Glomerular visceral epithelial cell (primary cell): ENCODE results near the gene TCERG1L.
"Not testable (repeated sequence)": the region's sequence is repeated elsewhere in the genome, so short reads cannot be mapped to it uniquely, and the experiment has no call there.

Experiments used
- DNase-seq: peaks from one replicate; pipeline ENCODE4 v3.0.0-alpha.2; 2016; ENCODE audit errors: extremely low spot score

TCERG1L gene, protein sequence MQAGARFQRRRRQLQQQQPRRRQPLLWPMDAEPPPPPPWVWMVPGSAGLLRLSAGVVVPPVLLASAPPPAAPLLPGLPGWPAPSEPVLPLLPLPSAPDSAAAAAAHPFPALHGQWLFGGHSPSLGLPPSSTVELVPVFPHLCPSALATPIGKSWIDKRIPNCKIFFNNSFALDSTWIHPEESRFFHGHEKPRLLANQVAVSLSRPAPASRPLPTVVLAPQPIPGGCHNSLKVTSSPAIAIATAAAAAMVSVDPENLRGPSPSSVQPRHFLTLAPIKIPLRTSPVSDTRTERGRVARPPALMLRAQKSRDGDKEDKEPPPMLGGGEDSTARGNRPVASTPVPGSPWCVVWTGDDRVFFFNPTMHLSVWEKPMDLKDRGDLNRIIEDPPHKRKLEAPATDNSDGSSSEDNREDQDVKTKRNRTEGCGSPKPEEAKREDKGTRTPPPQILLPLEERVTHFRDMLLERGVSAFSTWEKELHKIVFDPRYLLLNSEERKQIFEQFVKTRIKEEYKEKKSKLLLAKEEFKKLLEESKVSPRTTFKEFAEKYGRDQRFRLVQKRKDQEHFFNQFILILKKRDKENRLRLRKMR

DNA sequence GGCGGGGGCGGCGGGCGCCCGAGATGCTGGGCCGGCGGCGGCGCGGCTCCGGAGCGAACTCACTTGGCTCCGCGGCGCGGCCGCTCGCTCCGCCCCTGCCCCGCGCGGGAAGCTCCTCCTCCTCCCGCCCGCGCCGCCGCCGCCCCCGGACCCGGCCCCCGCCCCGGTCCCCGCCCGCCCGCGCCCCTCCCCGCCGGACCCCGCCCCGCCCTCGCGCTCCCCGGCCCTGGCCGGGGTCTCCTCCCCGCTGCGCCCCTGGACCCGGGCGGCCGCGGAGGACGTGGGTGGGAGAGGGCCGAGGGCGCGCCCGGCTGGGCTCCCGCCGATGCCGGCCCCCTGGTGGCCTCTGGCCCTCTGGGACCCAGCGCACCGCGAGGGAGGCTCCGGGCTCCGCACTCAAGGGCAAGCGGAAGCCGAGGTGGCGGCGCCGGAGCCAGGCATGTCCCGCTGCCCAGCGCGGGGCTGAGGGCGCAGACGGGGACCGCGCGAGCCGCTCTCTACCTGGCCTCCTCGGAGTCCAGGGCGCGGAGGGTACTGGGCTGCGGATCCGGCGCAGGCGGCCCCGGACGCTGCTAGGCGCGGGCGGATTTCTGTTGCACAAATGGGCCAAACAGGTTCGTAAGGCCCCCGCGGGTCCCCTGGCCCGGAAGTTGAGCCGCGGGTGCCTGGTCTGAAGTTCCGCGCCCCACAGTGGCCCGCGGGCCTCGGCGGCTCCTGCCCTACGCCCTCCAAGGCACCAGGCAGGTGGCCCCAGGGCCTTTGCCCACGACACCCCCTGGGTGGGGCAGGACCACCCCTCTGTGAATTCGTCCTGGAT lies at the start of gene TCERG1L:
TCERG1L (minus strand) TSS at position 61 of the 817 bp plus-strand sequence. CDS start 86 bp downstream, outside the sequence.
- DNase-seq = no peak

DNA sequence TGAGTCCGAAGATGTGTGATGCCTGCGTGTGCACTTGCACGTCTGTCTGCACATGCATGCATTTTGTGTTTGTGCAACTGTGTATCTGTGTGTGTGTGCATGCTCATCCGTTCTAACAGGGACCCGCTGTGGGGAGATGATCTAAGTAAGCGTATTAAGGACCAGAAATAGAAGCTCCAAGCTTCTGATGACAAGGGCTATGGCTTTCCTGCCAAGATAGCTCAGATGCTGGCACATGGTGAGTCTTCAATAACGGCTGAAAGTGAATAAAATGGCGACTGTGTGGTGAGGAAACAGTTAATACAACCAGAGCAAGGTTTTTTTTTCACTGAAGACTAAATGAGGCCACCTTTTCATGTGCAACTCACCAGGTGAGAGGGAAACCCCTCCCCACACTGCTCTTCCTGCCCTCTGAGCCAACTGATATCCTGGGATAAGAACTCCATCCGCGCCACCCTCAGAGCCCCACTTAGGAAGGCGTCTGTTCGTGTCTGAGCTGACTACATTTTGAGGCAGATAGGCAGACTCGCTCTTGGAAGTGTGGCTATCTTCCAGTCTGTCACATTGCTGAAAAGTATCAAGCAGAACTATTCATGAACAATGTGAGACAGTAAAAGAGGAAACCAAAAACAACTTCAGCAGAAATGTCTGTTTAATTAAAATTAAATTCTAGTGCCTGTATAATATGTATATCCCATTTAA lies 47.4 kb upstream of the TCERG1L start:
- DNase-seq = no peak

DNA sequence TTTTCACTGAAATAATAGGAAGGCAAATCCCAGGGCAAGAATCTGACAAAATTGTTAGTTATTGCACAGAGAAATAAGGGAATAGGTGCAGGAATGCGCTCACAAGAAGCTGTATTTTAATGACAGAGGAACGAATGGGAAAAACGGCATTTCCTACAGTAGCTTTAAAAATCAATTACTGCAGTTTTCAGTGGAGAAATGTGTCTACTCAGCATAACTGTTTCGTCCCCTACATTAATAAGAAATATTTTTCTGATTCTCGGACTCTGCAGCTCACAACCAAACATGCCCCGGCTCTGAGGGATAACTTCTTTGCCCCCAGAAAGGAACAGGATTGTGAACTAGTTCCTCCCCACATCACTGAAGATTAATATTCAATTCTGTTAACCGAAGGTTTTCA lies 44.9 kb upstream of the TCERG1L start:
- no peak for DNase-seq

DNA sequence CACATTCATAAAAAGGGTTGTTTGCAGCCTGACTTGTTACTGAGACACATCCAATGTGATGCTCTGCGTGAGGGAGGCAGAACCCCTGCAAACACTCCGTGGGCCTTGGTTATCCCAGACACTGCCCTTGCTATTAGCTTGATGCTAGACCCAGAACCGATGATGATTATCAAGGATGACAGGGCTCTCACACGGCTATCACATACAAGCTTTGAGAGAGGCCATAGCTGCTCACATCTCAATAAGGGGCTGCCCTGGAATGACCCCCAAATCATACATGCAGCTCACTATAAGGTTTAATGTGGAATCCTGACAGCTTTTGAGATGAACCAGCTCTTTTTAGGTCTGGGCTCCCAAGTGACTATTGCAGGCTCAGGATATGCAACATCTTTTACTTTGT lies 44.4 kb upstream of the TCERG1L start:
- no peak for DNase-seq

DNA sequence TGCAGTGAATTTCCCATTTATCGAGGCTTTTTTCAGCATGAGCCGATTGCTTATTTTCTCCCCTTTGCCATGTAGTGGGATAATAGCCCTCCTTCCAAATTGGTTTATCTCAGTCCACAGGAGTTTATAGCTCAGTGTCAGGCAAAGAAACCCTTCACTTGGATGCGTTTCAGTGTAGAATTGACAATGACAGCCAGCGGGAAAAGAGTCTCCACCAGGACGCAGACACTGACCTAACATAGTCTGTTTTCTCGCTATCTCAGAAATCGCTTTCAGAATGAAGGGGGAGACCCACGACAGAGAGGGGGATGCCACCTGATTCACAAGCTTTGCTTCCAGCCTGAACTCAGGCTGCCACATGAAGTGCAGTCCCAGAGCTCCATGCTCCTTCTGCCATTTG lies 43.5 kb upstream of the TCERG1L start:
- DNase-seq = no peak

DNA sequence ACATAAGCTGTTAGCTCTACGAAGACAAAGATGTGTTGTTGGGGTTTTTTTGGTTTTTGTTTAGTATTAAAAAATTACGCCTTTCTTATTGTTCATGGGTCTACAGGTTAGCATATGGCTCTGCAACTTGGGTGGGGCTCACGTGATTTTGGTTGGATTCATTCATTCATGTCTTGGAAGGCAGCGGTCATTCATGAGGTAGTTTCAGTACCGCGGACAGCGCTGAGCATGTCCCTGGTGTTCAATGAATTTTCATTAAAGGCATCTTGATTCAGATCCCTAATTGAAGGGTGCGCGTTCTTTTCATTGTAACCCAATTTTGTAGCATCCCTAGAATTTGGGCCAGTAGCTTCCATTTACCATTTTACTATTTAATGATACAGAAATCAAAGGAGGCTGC lies 42.9 kb upstream of the TCERG1L start:
- no peak for DNase-seq

DNA sequence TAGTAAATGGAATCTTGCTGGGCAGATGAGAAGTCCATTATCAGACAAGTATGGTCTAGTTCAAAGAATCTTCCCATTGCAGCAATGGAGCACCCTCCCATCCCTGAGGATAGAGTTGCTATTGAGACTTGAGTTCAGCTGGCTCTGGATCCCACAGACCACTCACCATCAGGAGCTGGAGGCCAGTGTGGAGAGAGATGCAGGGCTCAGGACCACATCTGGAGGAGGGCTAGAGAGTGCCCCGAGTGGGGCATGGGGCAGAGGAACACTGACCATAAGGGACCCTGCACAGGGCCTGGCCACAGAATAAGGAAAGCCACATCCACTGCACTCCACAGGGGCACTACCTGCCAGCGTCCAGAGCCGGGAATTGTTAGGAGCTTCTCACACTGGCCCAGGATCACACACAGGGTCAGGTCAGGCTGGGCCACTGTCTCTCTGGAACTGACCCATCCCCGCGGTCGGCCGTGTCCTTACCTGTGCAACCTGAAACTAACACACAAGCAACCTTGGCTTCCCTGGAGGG lies 41.3 kb upstream of the TCERG1L start:
- DNase-seq = no peak

DNA sequence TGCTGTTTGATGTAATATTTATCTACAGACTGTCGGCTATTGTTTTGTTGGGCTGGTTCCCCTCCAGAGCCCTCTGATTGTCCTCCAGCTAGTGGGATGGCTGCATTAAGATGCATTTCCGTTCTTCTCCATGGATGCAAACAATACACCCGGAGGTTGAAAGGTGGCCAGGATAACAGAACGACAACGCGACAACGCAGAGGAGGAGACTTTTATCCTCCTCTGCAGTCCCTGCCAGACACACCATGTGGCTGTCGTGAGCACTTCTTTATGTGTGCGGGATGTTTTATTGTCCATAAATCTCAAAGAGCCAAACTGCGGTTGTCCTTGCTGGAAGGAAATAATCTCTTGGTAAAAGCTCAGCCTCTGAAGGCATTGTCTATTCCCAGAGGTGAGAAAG lies 39.1 kb upstream of the TCERG1L start:
- DNase-seq = no peak

DNA sequence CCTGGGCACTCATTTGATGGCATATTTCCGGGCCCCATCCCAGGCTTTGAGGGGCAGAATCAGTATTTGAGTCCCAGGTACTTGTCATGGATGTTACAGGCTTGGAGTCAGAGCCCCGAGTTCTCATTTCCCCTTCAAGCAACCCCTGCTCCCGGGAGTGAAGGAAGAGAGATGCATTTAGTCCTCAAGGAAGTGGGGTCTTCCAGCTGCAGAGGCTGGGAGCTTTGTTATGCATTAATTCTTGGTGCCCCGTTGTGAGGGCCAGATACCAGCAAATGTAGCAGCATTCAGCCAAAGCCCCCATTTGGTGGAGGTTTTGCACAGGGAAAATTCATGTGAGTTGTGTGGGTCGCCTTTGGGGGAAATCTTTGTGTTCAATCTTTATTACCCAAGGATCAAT lies 38.7 kb upstream of the TCERG1L start:
- no peak for DNase-seq

DNA sequence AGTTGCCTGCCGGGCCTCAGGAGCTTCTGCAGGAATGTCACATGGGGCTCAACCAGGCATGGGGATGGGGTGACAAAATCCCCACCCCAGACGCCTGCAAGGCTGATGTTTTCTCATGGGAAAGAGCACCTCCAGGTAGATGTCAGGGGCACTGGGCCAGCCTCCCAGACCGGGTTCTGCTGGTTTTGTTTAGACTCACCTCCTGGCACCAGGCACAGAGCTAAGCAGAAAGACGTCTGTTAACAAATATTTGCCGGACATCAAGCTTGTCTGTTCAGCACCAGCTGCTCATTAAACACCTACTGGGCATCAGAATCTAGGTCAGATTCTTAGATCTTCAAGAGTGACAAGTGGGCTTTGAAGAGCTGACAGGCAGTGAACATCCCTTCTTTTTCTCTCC lies 34.9 kb upstream of the TCERG1L start:
- no peak for DNase-seq

DNA sequence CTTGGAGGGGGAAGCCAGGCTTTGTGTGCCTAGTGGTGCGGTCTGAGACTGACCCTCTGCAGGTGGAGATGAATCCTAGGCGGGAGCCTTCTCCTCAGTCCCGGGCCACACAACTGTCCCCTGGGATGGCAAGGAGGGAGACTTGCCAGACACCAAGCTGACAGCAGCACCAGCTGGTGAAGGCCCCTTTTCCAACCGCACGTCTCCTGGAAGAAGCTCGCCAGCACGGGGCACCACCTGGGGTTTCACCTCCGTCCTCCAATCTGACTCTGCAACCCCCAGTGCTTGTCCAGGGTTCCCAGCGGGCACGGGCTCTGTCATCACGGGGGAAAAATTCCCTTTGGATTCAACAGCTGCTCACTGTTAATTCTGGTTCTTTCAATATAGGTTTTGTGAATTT lies 34.2 kb upstream of the TCERG1L start:
- DNase-seq = no peak

DNA sequence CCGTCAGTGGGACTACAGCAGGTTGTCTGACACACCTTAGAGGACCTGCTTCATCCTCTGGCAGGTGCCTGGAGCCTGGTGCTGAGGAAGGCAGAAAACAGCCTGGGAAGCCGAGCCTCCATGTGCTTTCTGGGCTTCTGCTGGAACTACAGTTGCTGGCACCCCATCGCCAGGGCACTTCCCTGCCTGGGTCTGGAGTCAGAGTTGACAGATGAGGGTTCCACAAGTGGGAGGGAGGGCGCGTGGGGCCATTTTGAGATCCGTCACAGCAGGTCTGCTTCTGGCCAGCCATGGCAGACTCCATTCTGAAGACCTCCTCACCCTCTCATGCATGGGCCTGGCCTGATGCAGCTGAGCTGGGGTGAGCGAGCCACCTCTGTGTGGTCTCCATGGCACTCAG lies 33.2 kb upstream of the TCERG1L start:
- no peak for DNase-seq

DNA sequence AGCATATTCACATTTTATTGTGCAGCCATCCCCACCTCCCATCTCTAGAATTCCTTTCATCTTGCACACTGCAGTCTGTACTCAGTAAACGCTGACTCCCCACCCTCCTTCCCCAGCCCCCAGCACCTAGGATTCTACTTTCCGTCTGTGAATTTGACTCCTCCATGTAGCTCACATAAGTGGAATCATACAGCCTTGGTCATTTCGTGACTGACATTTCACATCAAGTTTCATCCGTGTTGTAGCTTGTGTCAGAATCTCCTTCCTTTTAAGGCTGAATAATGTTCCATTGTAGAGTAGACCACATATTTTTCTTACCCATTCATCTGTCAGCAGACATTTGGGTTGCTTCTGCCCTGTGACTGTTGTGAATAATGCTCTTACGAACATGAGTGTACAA lies 26.2 kb upstream of the TCERG1L start:
- DNase-seq = no peak

DNA sequence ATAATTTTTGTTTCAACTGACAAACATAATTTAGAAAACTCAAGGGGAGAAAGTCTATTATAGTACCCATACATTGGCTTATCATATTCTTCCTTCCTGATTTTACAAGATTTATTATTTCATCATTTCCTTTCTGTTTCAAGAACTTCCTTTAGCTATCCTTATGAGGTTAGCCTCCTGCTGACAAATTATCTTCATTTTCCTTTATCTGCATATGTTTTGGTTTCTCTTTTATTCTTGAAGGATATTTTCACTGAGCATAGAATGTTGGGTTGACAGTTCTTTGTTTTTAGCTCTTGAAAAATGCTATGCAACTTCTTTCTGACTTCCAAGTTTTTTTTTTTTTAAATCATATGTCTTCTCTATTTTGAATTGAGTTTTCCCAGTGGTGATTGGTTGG lies 21.3 kb upstream of the TCERG1L start:
- no peak for DNase-seq

DNA sequence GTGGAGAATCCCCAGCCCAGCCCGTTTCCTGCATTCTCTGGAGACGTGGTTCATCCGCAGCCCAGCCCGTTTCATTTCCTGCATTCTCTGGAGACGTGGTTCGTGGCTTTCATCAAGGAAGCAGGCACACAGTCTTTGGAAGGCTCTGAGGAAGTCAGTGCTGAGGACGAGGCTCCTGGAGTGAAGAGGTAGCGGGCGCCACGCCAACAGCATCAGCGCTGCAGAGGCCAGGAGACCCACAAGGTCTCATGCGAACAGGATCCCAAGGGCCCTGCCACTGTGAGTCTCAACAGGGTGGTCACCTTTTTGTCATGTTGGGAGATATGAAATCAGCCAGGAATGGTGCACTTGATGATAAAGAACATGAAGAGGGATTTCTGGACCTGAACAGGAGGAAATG lies 12.4 kb upstream of the TCERG1L start:
- DNase-seq = no peak

DNA sequence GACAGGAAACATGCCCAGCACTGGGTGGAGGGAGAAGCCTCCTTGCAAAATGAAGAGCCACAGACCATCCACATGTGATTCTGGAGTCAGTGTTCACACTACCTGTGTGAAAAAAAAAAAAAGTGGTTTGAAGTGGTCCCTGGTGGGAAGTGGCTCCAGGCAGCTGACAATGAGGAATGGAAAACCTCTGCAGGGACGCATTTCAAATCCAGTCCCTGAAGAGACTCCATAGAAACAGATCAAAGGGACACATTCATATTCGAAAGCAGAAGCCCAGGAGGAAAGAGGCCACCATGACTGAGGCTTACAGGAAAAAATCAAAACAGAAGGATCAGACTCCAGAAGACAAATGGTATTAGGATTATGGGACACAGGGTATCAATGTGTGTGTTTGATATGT lies 11.5 kb upstream of the TCERG1L start:
- no peak for DNase-seq

DNA sequence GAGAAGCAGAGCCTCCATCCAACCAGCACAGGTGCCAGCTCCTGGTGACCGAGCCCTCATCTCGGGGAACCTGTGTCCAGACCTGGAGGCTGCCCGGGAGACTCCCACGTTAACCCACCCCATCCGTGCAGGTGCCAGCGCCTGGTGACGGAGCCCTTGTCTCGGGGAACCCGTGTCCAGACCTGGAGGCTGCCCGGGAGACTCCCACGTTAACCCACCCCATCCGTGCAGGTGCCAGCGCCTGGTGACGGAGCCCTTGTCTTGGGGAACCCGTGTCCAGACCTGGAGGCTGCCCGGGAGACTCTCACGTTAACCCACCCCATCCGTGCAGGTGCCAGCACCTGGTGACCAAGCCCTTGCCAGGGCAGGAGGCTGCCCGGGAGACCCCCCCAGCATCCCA lies 11.1 kb upstream of the TCERG1L start:
- not testable (repeated sequence) for DNase-seq

DNA sequence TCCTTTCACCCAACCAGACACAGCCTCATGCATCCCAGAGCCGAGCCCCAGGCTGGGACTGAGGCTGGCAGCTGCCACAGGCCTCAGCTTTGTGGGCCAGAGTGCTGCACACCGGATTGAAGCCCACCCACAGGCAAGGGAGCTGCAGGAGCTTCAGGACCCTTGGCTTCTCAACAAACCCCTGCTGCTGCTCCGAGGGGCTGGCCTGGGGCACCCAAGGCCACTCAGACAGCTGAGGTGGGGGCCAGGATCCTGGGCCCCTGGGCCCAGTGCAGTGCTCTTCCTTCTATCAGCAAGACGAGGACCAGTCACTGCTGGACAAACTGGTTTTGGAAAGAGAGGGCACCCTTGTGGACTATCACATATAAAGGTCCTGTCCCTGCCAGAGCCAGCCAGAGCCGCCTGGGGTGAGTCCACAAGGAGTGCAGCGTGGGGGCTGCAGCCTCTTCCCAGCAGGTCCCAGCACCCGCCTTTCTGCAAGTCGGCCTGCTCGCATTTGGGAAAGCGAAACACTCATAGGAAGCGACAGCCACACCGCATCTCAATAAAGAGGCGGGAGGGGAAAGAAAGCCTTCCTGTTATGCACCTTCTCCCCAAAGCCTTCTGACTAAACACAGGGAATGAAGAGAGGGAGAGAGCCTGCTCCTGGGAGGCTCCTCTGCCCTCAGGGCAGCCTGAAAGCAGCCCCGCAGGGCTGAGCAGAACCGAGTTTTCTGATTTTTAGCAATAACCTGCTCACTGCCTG lies 9.5 kb upstream of the TCERG1L start:
- no peak for DNase-seq

DNA sequence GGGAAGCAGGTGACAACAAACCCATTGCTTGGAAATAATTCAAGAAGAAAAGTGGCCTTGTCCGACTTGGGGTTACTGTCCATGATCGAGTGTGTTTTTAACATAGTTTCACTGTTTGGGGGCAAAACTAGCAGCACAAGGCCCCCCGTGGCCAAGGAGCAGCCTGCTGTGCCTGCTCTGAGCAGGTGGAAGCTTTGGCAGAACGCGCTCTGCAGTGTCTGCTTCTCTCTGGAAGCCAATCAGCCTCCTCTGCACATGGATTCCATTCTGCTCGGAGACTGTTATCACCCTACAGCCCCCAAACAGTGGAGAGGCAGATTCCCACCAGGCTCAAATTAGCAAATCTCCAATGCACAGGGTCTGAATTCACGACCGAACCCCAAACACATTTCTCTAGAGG lies 7.3 kb upstream of the TCERG1L start:
- DNase-seq = no peak

DNA sequence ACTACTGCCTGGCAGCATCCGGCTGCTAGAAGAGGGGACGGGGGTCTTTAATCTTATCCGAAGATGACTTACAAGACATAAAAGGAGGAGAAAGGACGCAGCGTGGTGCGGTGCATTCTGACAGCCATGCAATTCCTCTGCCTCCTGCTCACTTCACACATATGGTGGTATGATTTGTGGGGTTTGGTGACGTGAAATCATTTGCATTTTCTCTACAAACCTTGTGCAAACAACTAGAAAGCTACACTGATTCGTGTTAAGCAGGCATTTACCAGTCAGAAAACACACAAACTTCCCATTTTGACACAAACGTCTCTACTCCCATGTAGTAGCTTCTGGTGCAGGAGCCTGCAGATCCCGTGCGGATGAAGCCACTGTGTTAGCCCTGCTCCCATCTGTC lies 6.8 kb upstream of the TCERG1L start:
- no peak for DNase-seq
